ENCODE data around the gene RCOR3.

RCOR3 gene

GRCh38 chr1:211282023-211282373 is 22.8 kb downstream of the RCOR3 start:
- ATAC-seq, result no peak
- no peak for TF ChIP-seq ZNF8 (CRISPR knock-in tag; IDR thresholded peaks at IDR 0.05)
- no peak for TF ChIP-seq SNAI2 (CRISPR knock-in tag; IDR thresholded peaks at IDR 0.05)
- no peak for TF ChIP-seq ZFP3 (CRISPR knock-in tag; IDR thresholded peaks at IDR 0.05)
- TF ChIP-seq ZFP30 (CRISPR knock-in tag; IDR thresholded peaks at IDR 0.05), result no peak

DNA sequence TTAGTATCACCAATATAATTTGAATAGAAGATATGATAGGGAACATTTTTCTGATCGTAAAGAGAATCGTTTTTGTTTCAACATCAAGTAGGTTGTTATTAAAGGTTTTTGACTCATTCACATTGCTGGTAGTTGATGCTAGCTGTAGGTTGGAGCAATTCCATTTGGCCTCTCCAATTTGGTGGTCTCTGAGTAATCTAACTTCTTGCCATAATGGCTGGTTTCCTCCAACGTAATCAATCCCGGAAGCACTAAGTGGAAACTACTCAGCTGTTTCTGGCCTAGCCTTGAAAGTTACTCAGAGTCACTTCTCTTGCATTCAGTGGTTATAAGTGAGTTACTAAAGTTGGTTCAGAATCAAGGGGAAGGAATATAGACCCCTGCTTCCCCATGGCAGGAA is 26.0 kb downstream of the RCOR3 start:
- ATAC-seq, result no peak
- TF ChIP-seq POU6F1 (CRISPR knock-in tag; IDR thresholded peaks at IDR 0.05; ENCODE audit: borderline replicate concordance, low read depth) (no peak), ESRRG (CRISPR knock-in tag; IDR thresholded peaks at IDR 0.05) (no peak), TOX (CRISPR knock-in tag; IDR thresholded peaks at IDR 0.05; ENCODE audit: borderline replicate concordance) (no peak), OSR1 (CRISPR knock-in tag; IDR thresholded peaks at IDR 0.05) (no peak), CREB5 (CRISPR knock-in tag; IDR thresholded peaks at IDR 0.05; ENCODE audit: low read depth) (no peak), CSDC2 (CRISPR knock-in tag; IDR thresholded peaks at IDR 0.05) (no peak), TCF4 (CRISPR knock-in tag; IDR thresholded peaks at IDR 0.05; ENCODE audit: borderline replicate concordance) (no peak), ZNF70 (CRISPR knock-in tag; IDR thresholded peaks at IDR 0.05) (no peak), TSHZ2 (CRISPR knock-in tag; IDR thresholded peaks at IDR 0.05) (no peak), ISL1 (CRISPR knock-in tag; IDR thresholded peaks at IDR 0.05) (no peak)
- TF ChIP-seq, protein P1, sequence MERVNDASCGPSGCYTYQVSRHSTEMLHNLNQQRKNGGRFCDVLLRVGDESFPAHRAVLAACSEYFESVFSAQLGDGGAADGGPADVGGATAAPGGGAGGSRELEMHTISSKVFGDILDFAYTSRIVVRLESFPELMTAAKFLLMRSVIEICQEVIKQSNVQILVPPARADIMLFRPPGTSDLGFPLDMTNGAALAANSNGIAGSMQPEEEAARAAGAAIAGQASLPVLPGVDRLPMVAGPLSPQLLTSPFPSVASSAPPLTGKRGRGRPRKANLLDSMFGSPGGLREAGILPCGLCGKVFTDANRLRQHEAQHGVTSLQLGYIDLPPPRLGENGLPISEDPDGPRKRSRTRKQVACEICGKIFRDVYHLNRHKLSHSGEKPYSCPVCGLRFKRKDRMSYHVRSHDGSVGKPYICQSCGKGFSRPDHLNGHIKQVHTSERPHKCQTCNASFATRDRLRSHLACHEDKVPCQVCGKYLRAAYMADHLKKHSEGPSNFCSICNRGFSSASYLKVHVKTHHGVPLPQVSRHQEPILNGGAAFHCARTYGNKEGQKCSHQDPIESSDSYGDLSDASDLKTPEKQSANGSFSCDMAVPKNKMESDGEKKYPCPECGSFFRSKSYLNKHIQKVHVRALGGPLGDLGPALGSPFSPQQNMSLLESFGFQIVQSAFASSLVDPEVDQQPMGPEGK (CRISPR knock-in tag; IDR thresholded peaks at IDR 0.05; ENCODE audit: borderline replicate concordance), result no peak

GRCh38 chr1:211287218-211287617 is 28.1 kb downstream of the RCOR3 start:
- TF ChIP-seq ZC3H10 (CRISPR knock-in tag; IDR thresholded peaks at IDR 0.05), result no peak
- no peak for TF ChIP-seq SNAI2 (CRISPR knock-in tag; IDR thresholded peaks at IDR 0.05)
- no peak for TF ChIP-seq ESRRG (CRISPR knock-in tag; IDR thresholded peaks at IDR 0.05)
- no peak for ATAC-seq

GRCh38 chr1:211292411-211292810 is 33.2 kb downstream of the RCOR3 start:
- no peak for ATAC-seq
- TF ChIP-seq ZC3H10 (CRISPR knock-in tag; IDR thresholded peaks at IDR 0.05) (no peak), BACH2 (CRISPR knock-in tag; IDR thresholded peaks at IDR 0.05; ENCODE audit: borderline replicate concordance) (no peak), CSDC2 (CRISPR knock-in tag; IDR thresholded peaks at IDR 0.05) (no peak), ZFP3 (CRISPR knock-in tag; IDR thresholded peaks at IDR 0.05) (no peak), ESRRG (CRISPR knock-in tag; IDR thresholded peaks at IDR 0.05) (no peak), RARB (CRISPR knock-in tag; IDR thresholded peaks at IDR 0.05) (no peak), CSRNP3 (CRISPR knock-in tag; IDR thresholded peaks at IDR 0.05) (no peak), GLIS3 (CRISPR knock-in tag; IDR thresholded peaks at IDR 0.05) (no peak), CREB5 (CRISPR knock-in tag; IDR thresholded peaks at IDR 0.05; ENCODE audit: low read depth) (no peak), TOX (CRISPR knock-in tag; IDR thresholded peaks at IDR 0.05; ENCODE audit: borderline replicate concordance) (no peak)
- TF ChIP-seq, protein P1 (CRISPR knock-in tag; IDR thresholded peaks at IDR 0.05; ENCODE audit: borderline replicate concordance), result no peak

All from SK-N-SH treated with all-trans-retinoic acid at 6 μM for 48 hours (cell line).